H1 (cell line): Measurements from ENCODE around the gene SVIL. TPM values are rescaled to one million over a fixed set of nuclear protein-coding genes. Genes with fewer than 3 reads are reported as not detected.
"Not testable (repeated sequence)": the region's sequence is repeated elsewhere in the genome, so short reads cannot be mapped to it uniquely, and the experiment has no call there.

Experiments used
- CTCF ChIA-PET: fragments of 300-600 bp; sonication (Branson Sonifier 250); formaldehyde crosslinking; loops from one replicate; lab custom pipeline; 2021; ENCODE audit not compliant: partially characterized antibody; lab: Charles Lee
- POLR2A ChIA-PET: fragments of 300-600 bp; sonication (Branson Sonifier 250); formaldehyde crosslinking; loops from one replicate; lab custom pipeline; 2021; ENCODE audit warnings: inconsistent platforms; ENCODE audit not compliant: partially characterized antibody; lab: Charles Lee
- DNase-seq, 2 experiments: peaks; one replicate each; pipeline versions ENCODE4 v3.0.0 to v3.0.0-alpha.2; 2010 to 2022; ENCODE audit warnings: low spot score in 2 of 2, low read depth in 1 of 2, mixed read lengths in 1 of 2
- FAIRE-seq: peaks from 2 replicates; lab custom pipeline; 2011; peaks lifted over from hg19 to GRCh38; lab: Jason Lieb, UNC
- H2AFZ ChIP-seq: 2 replicates; pipeline ENCODE4 v1.8.1; 2012; ENCODE audit warnings: low read length, inconsistent platforms
- H2AK5ac ChIP-seq: 2 replicates; pipeline ENCODE4 v1.6.1; 2013; ENCODE audit warnings: low read depth, low read length
- H2BK120ac ChIP-seq: replicated peaks from 2 replicates; pipeline ENCODE3; 2013; ENCODE audit warnings: low read depth, low read length, inconsistent platforms
- H2BK12ac ChIP-seq: 2 replicates; pipeline ENCODE4 v1.6.1; 2013; ENCODE audit warnings: low read depth, low read length
- H2BK15ac ChIP-seq: 2 replicates; pipeline ENCODE4 v1.6.1; 2013; ENCODE audit warnings: low read length
- H2BK20ac ChIP-seq: 2 replicates; pipeline ENCODE4 v1.6.1; 2013; ENCODE audit warnings: low read length
- H2BK5ac ChIP-seq: 2 replicates; pipeline ENCODE4 v1.6.1; 2013; ENCODE audit warnings: low read depth, low read length
- H3K14ac ChIP-seq: 2 replicates; pipeline ENCODE4 v1.6.1; 2013; ENCODE audit warnings: inconsistent platforms; ENCODE audit not compliant: insufficient read length
- H3K18ac ChIP-seq: 2 replicates; pipeline ENCODE4 v1.6.1; 2013; ENCODE audit warnings: low read length; ENCODE audit errors: extremely low read depth
- H3K23ac ChIP-seq: 2 replicates; pipeline ENCODE4 v1.6.1; 2013; ENCODE audit warnings: inconsistent platforms; ENCODE audit not compliant: insufficient read length
- H3K23me2 ChIP-seq: 2 replicates; pipeline ENCODE4 v1.6.1; 2013; ENCODE audit warnings: low read depth, low read length
- H3K27ac ChIP-seq: 2 replicates; pipeline ENCODE4 v1.6.1; 2011; ENCODE audit warnings: low read depth, low read length, inconsistent platforms
- H3K27me3 ChIP-seq, 4 experiments: replicated peaks in 1 of 4; 1 replicate in 1 of 4; 2 replicates in 3 of 4; pipeline versions ENCODE4 v1.6.1 to v1.8.1; 2011 to 2013; ENCODE audit warnings: low read length in 3 of 4, mild to moderate bottlenecking in 3 of 4, inconsistent platforms in 2 of 4, mixed read lengths in 2 of 4, moderate library complexity in 1 of 4; ENCODE audit not compliant: control insufficient read depth in 3 of 4, insufficient read depth in 3 of 4; ENCODE audit errors: extremely low read depth in 1 of 4
- H3K36me3 ChIP-seq, 4 experiments: 2 replicates each; pipeline versions ENCODE4 v1.6.1 to v1.8.1; 2011 to 2013; ENCODE audit warnings: mild to moderate bottlenecking in 4 of 4, low read length in 3 of 4, moderate library complexity in 2 of 4, control low read depth in 1 of 4, inconsistent platforms in 1 of 4; ENCODE audit not compliant: insufficient read depth in 4 of 4, control insufficient read depth in 2 of 4
- H3K4ac ChIP-seq: replicated peaks from 2 replicates; pipeline ENCODE3; 2013; ENCODE audit warnings: low read length, low read depth, mixed read lengths, inconsistent platforms; ENCODE audit not compliant: insufficient read length
- H3K4me1 ChIP-seq, 4 experiments: replicated peaks in 1 of 4; 1 replicate in 1 of 4; 2 replicates in 3 of 4; pipeline versions ENCODE4 v1.6.1 to v1.8.1; 2011 to 2013; ENCODE audit warnings: low read length in 3 of 4, inconsistent platforms in 2 of 4, mixed read lengths in 1 of 4; ENCODE audit not compliant: insufficient read depth in 4 of 4, control insufficient read depth in 3 of 4
- H3K4me2 ChIP-seq, 2 experiments: 2 replicates each; pipeline versions ENCODE4 v1.6.1 to v1.8.1; 2011 to 2013; ENCODE audit warnings: low read depth in 2 of 2, low read length in 2 of 2, control low read depth in 1 of 2, inconsistent platforms in 1 of 2, mild to moderate bottlenecking in 1 of 2; ENCODE audit not compliant: insufficient read depth in 1 of 2
- H3K4me3 ChIP-seq, 4 experiments: fragments of 200-600, 300-600 bp in 1 of 4; sonication (generic), shearing (Covaris generic), sonication (Bioruptor Twin) in 1 of 4; 2 replicates each; pipeline versions ENCODE4 v1.5.1 to v1.8.1; 2011 to 2016; ENCODE audit warnings: low read length in 4 of 4, low read depth in 3 of 4, control low read depth in 2 of 4, inconsistent platforms in 2 of 4, mild to moderate bottlenecking in 2 of 4, mixed read lengths in 1 of 4, moderate library complexity in 1 of 4; ENCODE audit not compliant: insufficient read depth in 2 of 4; ENCODE audit errors: extremely low read depth in 1 of 4
- H3K56ac ChIP-seq: replicated peaks from 2 replicates; pipeline ENCODE3; 2013; ENCODE audit warnings: low read depth, mild to moderate bottlenecking, mixed read lengths, low read length, inconsistent platforms; ENCODE audit not compliant: insufficient read length
- H3K79me1 ChIP-seq: 2 replicates; pipeline ENCODE4 v1.6.1; 2013; ENCODE audit warnings: low read depth, low read length, control low read depth
- H3K79me2 ChIP-seq, 2 experiments: 2 replicates each; pipeline versions ENCODE4 v1.6.1 to v1.8.1; 2012 to 2013; ENCODE audit warnings: low read length in 2 of 2, mild to moderate bottlenecking in 2 of 2, inconsistent platforms in 1 of 2; ENCODE audit not compliant: insufficient read depth in 2 of 2, control insufficient read depth in 1 of 2
- H3K9ac ChIP-seq, 4 experiments: replicated peaks in 1 of 4; 1 replicate in 1 of 4; 2 replicates in 3 of 4; pipeline versions ENCODE4 v1.6.1 to v1.8.1; 2011 to 2013; ENCODE audit warnings: low read depth in 3 of 4, low read length in 3 of 4, control low read depth in 2 of 4, mild to moderate bottlenecking in 2 of 4, moderate library complexity in 2 of 4, inconsistent platforms in 1 of 4; ENCODE audit errors: extremely low read depth in 1 of 4
- H3K9me3 ChIP-seq, 2 experiments: 2 replicates each; pipeline versions ENCODE4 v1.6.1 to v1.8.1; 2012 to 2013; ENCODE audit warnings: mild to moderate bottlenecking in 2 of 2, moderate library complexity in 2 of 2, control low read depth in 1 of 2, inconsistent platforms in 1 of 2, low read depth in 1 of 2, low read length in 1 of 2, mixed read lengths in 1 of 2; ENCODE audit not compliant: insufficient read depth in 2 of 2
- H4K20me1 ChIP-seq, 2 experiments: replicated peaks in 1 of 2; 2 replicates each; pipeline versions ENCODE3 to v1.8.1; 2011 to 2013; ENCODE audit warnings: inconsistent platforms in 2 of 2, low read length in 2 of 2, mild to moderate bottlenecking in 1 of 2; ENCODE audit not compliant: insufficient read depth in 2 of 2, control insufficient read depth in 1 of 2
- H4K5ac ChIP-seq: 2 replicates; pipeline ENCODE4 v1.6.1; 2013; ENCODE audit warnings: low read length, low read depth, mixed read lengths, inconsistent platforms; ENCODE audit not compliant: insufficient read length
- H4K8ac ChIP-seq: 2 replicates; pipeline ENCODE4 v1.8.0; 2013; ENCODE audit warnings: mild to moderate bottlenecking, moderate library complexity, low read length, inconsistent platforms; ENCODE audit not compliant: insufficient read depth; ENCODE audit errors: extremely low read depth
- H4K91ac ChIP-seq: replicated peaks from 2 replicates; pipeline ENCODE3; 2013; ENCODE audit warnings: low read length, mixed read lengths, inconsistent platforms; ENCODE audit not compliant: insufficient read length
- WGBS, 2 experiments: shearing (Covaris generic) in 1 of 2; methylation state at CpG; one replicate each; pipeline versions ENCODE4 v1.1.6 to v1.1.7; 2013 to 2015; ENCODE audit warnings: low lambda C conversion rate in 2 of 2, mixed read lengths in 2 of 2, inconsistent platforms in 1 of 2, low coverage in 1 of 2, missing lambda C conversion rate in 1 of 2; ENCODE audit not compliant: insufficient replicate concordance in 2 of 2, insufficient coverage in 1 of 2, insufficient read length in 1 of 2; ENCODE audit errors: extremely low coverage in 1 of 2, missing lambda C conversion rate in 1 of 2; 5-methylcytosine and 5-hydroxymethylcytosine counted together
- polyA plus RNA-seq, 7 experiments: library from polyadenylated mRNA; depleted of rRNA in 3 of 7; stranded (reverse) in 5 of 7; unstranded in 2 of 7; fragments of >200 nt in 5 of 7; fragments of 200-250 nt in 2 of 7; gene quantifications; 1 replicate in 5 of 7; 2 replicates in 1 of 7; 4 replicates in 1 of 7; pipeline versions ENCODE4 v1.2.1 to v1.2.3, GENCODE V29; 2011 to 2013; ENCODE audit warnings: missing spikeins in 2 of 7, mixed read lengths in 2 of 7
- total RNA-seq: library from RNA; stranded (reverse); fragmentation: NEBNext Ultra II Directional; extraction: Animal tissue kit (Norgen Biotek cat#: 25700); gene quantifications from 2 replicates; pipeline ENCODE4 v1.2.1, GENCODE V29; 2021

Gene SVIL
- total and polyA plus RNA-seq, 2 of the 8 experiments (the other 6 are each of a cell fraction or from before 2014, with no cell fraction given), result 4.7 to 15.4 TPM

- H4K91ac ChIP-seq, H3K4ac ChIP-seq, H2BK20ac ChIP-seq, H3K23me2 ChIP-seq, DNase-seq, H2AK5ac ChIP-seq, H3K56ac ChIP-seq, H4K5ac ChIP-seq, H3K79me1 ChIP-seq, H4K20me1 ChIP-seq, H2BK5ac ChIP-seq, H2BK12ac ChIP-seq, H3K27me3 ChIP-seq, H4K8ac ChIP-seq, H3K4me2 ChIP-seq, FAIRE-seq, H3K79me2 ChIP-seq, H3K36me3 ChIP-seq, H3K9me3 ChIP-seq, H3K4me3 ChIP-seq, H2BK120ac ChIP-seq, H3K23ac ChIP-seq, H3K9ac ChIP-seq, H3K18ac ChIP-seq, H2BK15ac ChIP-seq, H3K14ac ChIP-seq, H2AFZ ChIP-seq, POLR2A ChIA-PET, H3K27ac ChIP-seq: not testable (repeated sequence)
- peaks cover 0 to 10% (median 3%) of the 10 kb centered on the region in 4 experiments; a peak in 5 of 7 replicates for H3K4me1 ChIP-seq
- CTCF ChIA-PET, result interaction anchor here (0.6 to 1.6 kb wide), 4 partner anchors 17 to 225 kb away, joined by 3 to 5 read pairs (median 4); no protein-coding TSS in a partner anchor
- 94% methylated on average over 5 of the region's 6 CpGs; no CpG with 5 or more reads in 1 of the 2 experiments for WGBS, 2 experiments
Measured at GRCh38 chr10:29624357-29624756, 10.4 kb downstream of the SVIL start.
